GM12878 (cell line): ENCODE data around the gene UNC5B. TPM values are rescaled to one million over a fixed set of nuclear protein-coding genes. Genes with fewer than 3 reads are reported as not detected.

Experiments
- ATAC-seq: fragments of 200-7000 bp; cut with Tn5 transposase; 3 replicates; pipeline ENCODE4 v1.9.1; 2020; ENCODE audit warnings: mild to moderate bottlenecking, moderate library complexity
- BruUV-seq: library from RNA; stranded (reverse); fragments of 400-500 nt; replicated peaks from 2 replicates; lab custom pipeline; 2021; lab: Mats Ljungman, UMichigan
- CTCF ChIA-PET: fragments of 300-600 bp; sonication (Branson Sonifier 250); formaldehyde crosslinking; extraction: SDS; loops from one replicate; lab custom pipeline; 2021; ENCODE audit warnings: inconsistent platforms; lab: Yijun Ruan, JAX
- POLR2A ChIA-PET: fragments of 350-600 bp; formaldehyde crosslinking; extraction: SDS; loops from one replicate; lab custom pipeline; 2021; ENCODE audit warnings: inconsistent platforms; lab: Charles Lee
- RAD21 ChIA-PET: fragments of 300-600 bp; sonication (Branson Sonifier 250); formaldehyde crosslinking; loops from one replicate; lab custom pipeline; 2023; ENCODE audit warnings: antibody characterized with exemption; ENCODE audit not compliant: unreplicated experiment; lab: Charles Lee
- SMC1A ChIA-PET: fragments of 300-600 bp; sonication (Branson Sonifier 250); formaldehyde crosslinking; loops from one replicate; lab custom pipeline; 2023; ENCODE audit not compliant: unreplicated experiment, uncharacterized antibody; lab: Charles Lee
- DNase-seq: peaks from one replicate; pipeline ENCODE4 v3.0.0-alpha.2; 2011; ENCODE audit warnings: low read depth, low spot score
- FAIRE-seq: peaks from 3 replicates; lab custom pipeline; 2011; peaks lifted over from hg19 to GRCh38; lab: Jason Lieb, UNC
- H2AFZ ChIP-seq: 2 replicates; pipeline ENCODE4 v1.6.0; 2011; ENCODE audit warnings: low read depth, low read length, control low read depth; ENCODE audit not compliant: control insufficient read depth
- H3K27ac ChIP-seq: 2 replicates; pipeline ENCODE4 v1.5.1; 2011; ENCODE audit warnings: control low read depth; ENCODE audit not compliant: control insufficient read depth, insufficient read depth
- H3K27me3 ChIP-seq, 2 experiments: replicated peaks in 1 of 2; 2 replicates each; pipeline versions ENCODE4 v1.6.0 to v1.6.1; 2011; ENCODE audit warnings: low read length in 1 of 2; ENCODE audit not compliant: control insufficient read depth in 2 of 2, insufficient read depth in 2 of 2
- H3K36me3 ChIP-seq, 2 experiments: 2 replicates each; pipeline ENCODE4 v1.5.1; 2011; ENCODE audit warnings: low read length in 1 of 2; ENCODE audit not compliant: control insufficient read depth in 2 of 2, insufficient read depth in 2 of 2
- H3K4me1 ChIP-seq: 2 replicates; pipeline ENCODE4 v1.6.1; 2011; ENCODE audit warnings: mild to moderate bottlenecking, low read length, moderate library complexity, mixed read lengths; ENCODE audit not compliant: control insufficient read depth, insufficient read depth
- H3K4me2 ChIP-seq: 2 replicates; pipeline ENCODE4 v1.6.0; 2011; ENCODE audit warnings: control low read depth; ENCODE audit not compliant: control insufficient read depth, insufficient read depth
- H3K4me3 ChIP-seq: fragments of 200-600 bp; sonication (generic); 2 replicates; pipeline ENCODE4 v1.5.1; 2016
- H3K79me2 ChIP-seq: 2 replicates; pipeline ENCODE4 v1.6.0; 2011; ENCODE audit warnings: low read length; ENCODE audit not compliant: control insufficient read depth, insufficient read depth
- H3K9ac ChIP-seq: 2 replicates; pipeline ENCODE4 v1.8.0; 2011; ENCODE audit warnings: low read length, control low read depth, mixed read lengths; ENCODE audit not compliant: control insufficient read depth, insufficient read depth
- H3K9me3 ChIP-seq: replicated peaks from 3 replicates; pipeline ENCODE4 v1.5.1; 2011; ENCODE audit warnings: mild to moderate bottlenecking, low read length; ENCODE audit not compliant: control insufficient read depth, insufficient read depth
- H4K20me1 ChIP-seq: 2 replicates; pipeline ENCODE4 v1.6.0; 2011; ENCODE audit not compliant: control insufficient read depth, insufficient read depth
- BACH1 ChIP-seq: fragments of 450-650 bp; IDR thresholded peaks from 2 replicates; pipeline ENCODE4 v1.6.1; 2017; ENCODE audit warnings: mild to moderate bottlenecking, borderline replicate concordance
- CBFB ChIP-seq: IDR thresholded peaks from 2 replicates; pipeline ENCODE4 v1.6.1; 2016; ENCODE audit warnings: antibody characterized with exemption, low read depth
- CREB1 ChIP-seq: IDR thresholded peaks from 2 replicates; pipeline ENCODE4 v1.6.1; 2012; ENCODE audit warnings: low read depth, mild to moderate bottlenecking, inconsistent platforms
- CREM ChIP-seq: IDR thresholded peaks from 2 replicates; pipeline ENCODE4 v1.6.1; 2014; ENCODE audit warnings: antibody characterized with exemption, low read depth
- EED ChIP-seq: sonication (generic); IDR thresholded peaks from 2 replicates; pipeline ENCODE4 v1.6.1; 2016; ENCODE audit warnings: antibody characterized with exemption, low read depth
- FOXM1 ChIP-seq: IDR thresholded peaks from 2 replicates; pipeline ENCODE4 v1.6.1; 2012; ENCODE audit warnings: low read depth, mild to moderate bottlenecking, inconsistent platforms, low read length, moderate library complexity
- HDAC6 ChIP-seq: fragments of 200-600 bp; sonication (generic); IDR thresholded peaks from one replicate; pipeline ENCODE4 v1.8.0; 2017; ENCODE audit warnings: antibody characterized with exemption; ENCODE audit not compliant: unreplicated experiment
- MEF2A ChIP-seq: IDR thresholded peaks from 2 replicates; pipeline ENCODE4 v1.6.1; 2011; ENCODE audit warnings: low read depth, mild to moderate bottlenecking, low read length, moderate library complexity; ENCODE audit not compliant: insufficient read depth
- NR2F1 ChIP-seq: fragments of 450-650 bp; conservative IDR thresholded peaks from 2 replicates; pipeline ENCODE4 v1.6.1; 2017; ENCODE audit warnings: mild to moderate bottlenecking
- PML ChIP-seq: IDR thresholded peaks from 2 replicates; pipeline ENCODE4 v1.6.1; 2012; ENCODE audit warnings: low read length, inconsistent platforms
- POLR2A ChIP-seq: IDR thresholded peaks from 2 replicates; pipeline ENCODE4 v1.6.1; 2011; ENCODE audit warnings: low read depth, mild to moderate bottlenecking, low read length
- RBBP5 ChIP-seq: fragments of 200-600 bp; sonication (generic); conservative IDR thresholded peaks from 2 replicates; pipeline ENCODE4 v1.6.1; 2016
- RFX5 ChIP-seq: IDR thresholded peaks from 2 replicates; pipeline ENCODE4 v1.6.1; 2011; ENCODE audit warnings: low read depth, low read length, improper control_type of control experiment
- STAT3 ChIP-seq: IDR thresholded peaks from 2 replicates; pipeline ENCODE4 v1.6.1; 2011; ENCODE audit warnings: low read depth, low read length, improper control_type of control experiment
- SUPT20H ChIP-seq: IDR thresholded peaks from 2 replicates; pipeline ENCODE4 v1.6.1; 2011; ENCODE audit warnings: low read depth, mild to moderate bottlenecking, low read length, moderate library complexity, borderline replicate concordance; ENCODE audit not compliant: control insufficient read depth
- WRNIP1 ChIP-seq: IDR thresholded peaks from 2 replicates; pipeline ENCODE4 v1.6.1; 2011; ENCODE audit warnings: low read depth, low read length, improper control_type of control experiment, borderline replicate concordance
- WGBS: methylation state at CpG from one replicate; pipeline ENCODE4 v1.1.6; 2016; ENCODE audit warnings: low lambda C conversion rate; ENCODE audit not compliant: insufficient replicate concordance, insufficient coverage; ENCODE audit errors: missing lambda C conversion rate; 5-methylcytosine and 5-hydroxymethylcytosine counted together
- in situ Hi-C: fragments of 300-500 bp; cut with MboI; formaldehyde crosslinking; loops from 9 replicates; pipeline ENCODE4 v1.14.3; 2018; ENCODE audit warnings: mixed read lengths
- intact Hi-C: fragments of 100-400 bp; cut with micrococcal nuclease; formaldehyde crosslinking; loops from one replicate; pipeline ENCODE4 v1.14.2; 2022; ENCODE audit not compliant: unreplicated experiment
- polyA plus RNA-seq, 11 experiments: library from polyadenylated mRNA; depleted of rRNA in 4 of 11; unstranded in 6 of 11; stranded (reverse) in 5 of 11; fragments of >200 nt; fragmentation: Nextera tagmentation in 4 of 11; fragmentation: Illumina TruSeq in 1 of 11; extraction: Ambion mirVana in 4 of 11; extraction: Trizol in 1 of 11; gene quantifications; 1 replicate in 1 of 11; 2 replicates in 10 of 11; pipeline versions ENCODE4 v1.2.1 to v1.2.3, GENCODE V29; 2011 to 2016; ENCODE audit warnings: inconsistent platforms in 2 of 11, missing spikeins in 2 of 11, low read depth in 1 of 11
- total RNA-seq, 4 experiments: library from RNA; depleted of rRNA in 3 of 4; stranded (reverse); fragments of >200 nt in 3 of 4; fragmentation: Illumina TruSeq in 1 of 4; extraction: Trizol in 1 of 4; gene quantifications; 2 replicates each; pipeline versions ENCODE4 v1.2.1 to v1.2.3, GENCODE V29; 2013 to 2021

Gene UNC5B
- total and polyA plus RNA-seq, 10 of the 15 experiments (the other 5 are each of a cell fraction or from before 2014, with no cell fraction given), result 0.03 to 0.08 TPM; not detected in 8

GRCh38 chr10:71325267-71325666 is 112.9 kb downstream of the UNC5B start:
- Histone ChIP-seq H4K20me1 (no peaks in the 10 kb centered on the region), H3K4me3 (no peak overlapping the region), H3K4me2 (no peak overlapping the region), H3K9ac (no peak overlapping the region), H2AFZ (no peak overlapping the region), H3K27me3 (no peaks in the 10 kb centered on the region), H3K36me3 (no peaks in the 10 kb centered on the region; a peak in 2 of 4 replicates), H3K9me3 (no peaks in the 10 kb centered on the region), H3K79me2 (no peaks in the 10 kb centered on the region), H3K4me1 (no peaks in the 10 kb centered on the region), H3K27ac (no peak overlapping the region)
- ChIA-PET RAD21 (no interaction called here), POLR2A (interaction anchor here (0.8 kb wide), 1 partner anchor 53 kb away, joined by 4 read pairs; no protein-coding TSS in a partner anchor), CTCF (no interaction called here), SMC1A (interaction anchor here (14.0 kb wide), 1 partner anchor 51 kb away, joined by 249 read pairs; no protein-coding TSS in a partner anchor)
- ATAC-seq (no peak), FAIRE-seq (no peak), DNase-seq (no peak)
- BruUV-seq, result no TSS peak
- no peak for TF ChIP-seq POLR2A
- TF ChIP-seq CBFB, result no peak
- TF ChIP-seq WRNIP1, result no peak
- TF ChIP-seq STAT3, result no peak
- no peak for TF ChIP-seq EED
- TF ChIP-seq HDAC6, result no peak
- no peak for TF ChIP-seq CREM
- no peak for TF ChIP-seq NR2F1
- intact Hi-C loops, result no loop called here
- in situ Hi-C loops, result no loop called here
- 91% methylated on average over 6 of the region's 6 CpGs for WGBS

- WGBS, result 67% methylated on average over 16 of the region's 16 CpGs
- FAIRE-seq, result no peak
- ChIA-PET RAD21 (no interaction called here), POLR2A (interaction anchor here (0.7 kb wide), 1 partner anchor 239 kb away, joined by 9 read pairs; no protein-coding TSS in a partner anchor), CTCF (no interaction called here), SMC1A (interaction anchor here (14.0 kb wide), 1 partner anchor 50 kb away, joined by 249 read pairs; no protein-coding TSS in a partner anchor)
- Histone ChIP-seq H3K4me1 (no peaks in the 10 kb centered on the region), H3K9me3 (no peaks in the 10 kb centered on the region), H3K36me3 (no peaks in the 10 kb centered on the region; a peak in 2 of 4 replicates), H3K9ac (no peak overlapping the region), H3K27me3 (no peaks in the 10 kb centered on the region), H4K20me1 (no peaks in the 10 kb centered on the region), H3K4me3 (no peak overlapping the region), H2AFZ (no peak overlapping the region), H3K27ac (no peak overlapping the region), H3K4me2 (no peak overlapping the region), H3K79me2 (no peaks in the 10 kb centered on the region)
- in situ Hi-C loops, result no loop called here
- no TSS peak for BruUV-seq
- DNase-seq, result no peak
- ATAC-seq, result no peak
- intact Hi-C loops, result no loop called here
- TF ChIP-seq MEF2A (no peak), RBBP5 (no peak), RFX5 (no peak), PML (no peak), FOXM1 (no peak), SUPT20H (no peak), BACH1 (no peak), CREB1 (no peak)
These were observed 114.1 kb downstream of the UNC5B start for GRCh38 chr10:71326464-71326881.
